G401 (cell line): ENCODE results near the gene CATSPERD. TPM values are rescaled to one million over a fixed set of nuclear protein-coding genes. Genes with fewer than 3 reads are reported as not detected.

ENCODE experiments used
- DNase-seq: peaks from one replicate; pipeline ENCODE4 v3.0.0-alpha.2; 2015; ENCODE audit warnings: low spot score
- in situ Hi-C: cut with HindIII; loops from 2 replicates; pipeline ENCODE4 v1.10.0; 2016; ENCODE audit warnings: low sequenced_read_pairs, mixed read lengths
- total RNA-seq: library from RNA; depleted of rRNA; stranded (reverse); fragments of >200 nt; shearing (Covaris generic); gene quantifications from 2 replicates; pipeline ENCODE4 v1.2.3, GENCODE V29; 2014; rRNA removed

The CATSPERD gene
- total RNA-seq, 1 experiment from 2014 or later = not detected

DNA sequence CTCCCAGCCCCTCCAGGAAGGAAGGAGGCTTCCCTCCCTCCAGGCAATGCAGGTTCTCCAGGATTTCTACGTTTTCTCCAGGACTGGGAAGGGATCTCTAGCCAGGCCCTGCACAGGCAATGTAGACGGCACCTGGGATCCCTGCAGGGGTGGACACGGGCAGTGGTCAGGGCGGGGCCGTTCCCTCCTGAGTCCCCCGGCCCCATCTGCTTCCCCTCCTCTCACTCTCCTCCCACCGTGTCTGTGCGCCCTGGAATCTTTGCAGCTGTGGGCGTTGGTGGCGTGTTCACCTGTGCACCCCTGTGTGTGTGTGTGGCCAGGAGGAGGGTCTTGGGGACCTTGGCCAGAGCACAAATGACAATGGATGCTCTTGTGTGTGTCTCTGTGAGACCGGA is 94.4 kb downstream of the CATSPERD start:
- in situ Hi-C loops = no loop called here
- no peak for DNase-seq

GRCh38 chr19:5817218-5817617 is 96.8 kb downstream of the CATSPERD start:
- in situ Hi-C loops = no loop called here
- no peak for DNase-seq

DNA sequence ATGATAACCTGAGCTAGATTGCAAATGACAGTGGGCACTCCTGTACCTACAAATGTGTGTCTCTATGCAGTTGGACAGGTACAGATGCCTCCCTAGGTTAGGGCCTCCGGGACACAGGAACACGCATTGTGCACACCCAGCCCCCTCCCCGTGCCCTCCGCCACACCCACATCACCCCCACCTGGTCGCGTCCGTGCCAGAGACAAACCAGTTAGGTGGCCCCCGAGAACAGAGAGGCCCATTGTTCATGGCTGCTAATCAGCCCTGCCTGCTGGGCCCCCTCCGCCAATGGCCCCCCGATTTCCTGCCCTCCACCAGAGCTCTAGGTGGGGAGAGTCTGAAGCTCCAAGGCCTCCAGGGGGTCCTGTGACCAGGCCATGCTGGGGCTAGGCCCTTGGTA is 98.2 kb downstream of the CATSPERD start:
- no peak for DNase-seq
- in situ Hi-C loops = no loop called here

- no peak for DNase-seq
- in situ Hi-C loops = no loop called here
These were observed 100.3 kb downstream of the CATSPERD start for GRCh38 chr19:5820785-5821184.

DNA sequence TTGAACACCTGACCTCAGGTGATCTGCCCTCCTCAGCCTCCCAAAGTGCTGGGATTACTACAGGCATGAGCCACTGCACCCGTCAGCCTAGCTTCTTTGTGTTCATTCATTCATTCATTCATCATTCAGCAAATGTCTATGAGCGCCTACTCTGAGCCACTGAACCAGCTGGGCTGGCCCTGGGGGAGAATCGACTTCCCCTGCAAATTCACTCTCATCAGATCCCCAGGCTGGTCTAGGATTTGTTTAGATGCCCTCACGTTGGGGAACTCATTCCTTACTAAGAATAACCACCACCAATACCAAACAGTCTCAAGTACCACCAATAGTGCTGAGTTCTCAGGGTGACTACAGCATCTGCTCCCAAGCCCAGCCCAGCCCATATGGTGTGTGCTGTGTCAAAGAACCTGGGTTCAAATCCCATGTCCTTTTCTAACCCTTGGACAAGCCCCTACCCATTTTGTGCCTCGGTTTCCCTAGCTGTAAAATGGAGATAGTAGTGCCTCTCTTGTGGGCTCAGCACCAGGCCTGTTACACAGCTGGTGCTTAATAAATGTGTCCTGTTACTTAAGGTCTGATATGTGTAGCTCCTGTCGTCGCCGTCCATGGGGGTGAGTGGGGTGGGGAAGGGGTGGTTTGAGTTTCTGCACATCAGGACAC is 101.2 kb downstream of the CATSPERD start:
- no peak for DNase-seq
- in situ Hi-C loops = no loop called here

GRCh38 chr19:5822181-5822844 is 101.9 kb downstream of the CATSPERD start:
- DNase-seq = no peak
- in situ Hi-C loops = no loop called here

GRCh38 chr19:5823579-5824281 is 103.3 kb downstream of the CATSPERD start:
- in situ Hi-C loops = no loop called here
- peak; percentile 12 for DNase-seq

DNA sequence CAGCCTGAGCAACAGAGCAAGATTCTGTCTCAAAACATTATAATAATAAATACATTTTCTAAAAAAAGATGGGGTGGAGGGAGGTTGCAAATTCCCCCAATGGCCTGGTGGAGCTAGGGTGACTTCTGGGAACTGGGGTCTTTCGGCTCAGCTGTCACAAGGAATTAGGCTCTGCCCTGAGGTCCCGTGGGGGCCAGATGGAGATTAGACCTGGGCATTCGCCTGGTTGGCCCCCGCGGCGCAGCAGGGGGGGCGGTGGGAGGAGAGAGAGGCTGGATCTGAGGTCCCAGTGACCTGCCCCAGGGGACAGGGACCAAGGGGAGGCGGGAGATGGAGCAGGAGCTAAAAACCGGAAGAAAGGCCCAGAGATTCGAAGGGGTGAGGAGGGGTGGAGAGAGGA is 104.3 kb downstream of the CATSPERD start:
- in situ Hi-C loops = no loop called here
- DNase-seq = no peak

GRCh38 chr19:5825178-5825577 is 104.7 kb downstream of the CATSPERD start:
- in situ Hi-C loops = no loop called here

GRCh38 chr19:5826531-5827341 is 106.3 kb downstream of the CATSPERD start:
- in situ Hi-C loops = no loop called here
- no peak for DNase-seq

More at GRCh38 chr19:5825178-5825577, 104.7 kb downstream of the CATSPERD start:
- no peak for DNase-seq

DNA sequence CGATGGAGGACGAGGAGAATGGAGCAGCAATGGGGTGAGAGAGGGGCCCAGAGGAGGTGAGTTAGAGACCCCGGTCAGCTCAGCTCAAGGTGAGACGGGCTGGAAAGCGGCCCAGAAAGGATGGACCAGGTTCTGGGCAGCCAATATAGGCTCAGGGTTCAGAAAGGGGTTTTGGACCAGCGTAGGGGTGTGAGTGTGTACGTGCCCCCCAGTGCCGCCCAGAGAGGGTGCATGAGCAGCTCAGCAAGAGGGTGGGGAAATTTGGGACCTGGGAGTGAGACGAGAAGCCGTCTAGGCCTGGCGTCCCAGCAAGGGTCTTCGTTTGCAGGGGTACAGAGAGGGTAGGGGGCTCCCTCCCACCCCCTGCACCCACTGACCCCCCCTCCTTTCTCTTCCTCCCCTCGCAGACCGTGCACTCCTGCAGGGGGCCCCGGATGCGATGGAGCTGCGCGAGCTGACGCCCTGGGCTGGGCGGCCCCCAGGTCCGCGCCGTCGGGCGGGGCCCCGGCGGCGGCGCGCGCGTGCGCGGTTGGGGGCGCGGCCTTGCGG is 107.0 kb downstream of the CATSPERD start:
- in situ Hi-C loops = no loop called here
- no peak for DNase-seq

GRCh38 chr19:5827891-5828660 is 107.6 kb downstream of the CATSPERD start:
- in situ Hi-C loops = no loop called here
- DNase-seq = peak; percentile 33

Other genes with a start within 250 kb of the CATSPERD start
- not detected in 2 replicates for gene TINCR, start 152.7 kb upstream of the CATSPERD start, total RNA-seq
- 6.0 and 13.7 TPM in 2 replicates for gene SAFB2, start 97.9 kb upstream of the CATSPERD start, total RNA-seq
- 43.8 and 65.7 TPM in 2 replicates for gene SAFB, start 97.6 kb upstream of the CATSPERD start, total RNA-seq
- gene MICOS13, start 40.1 kb upstream of the CATSPERD start, total RNA-seq = 36.5 and 74.5 TPM in 2 replicates
- gene HSD11B1L, start 39.6 kb upstream of the CATSPERD start, total RNA-seq = 15.1 and 18.8 TPM in 2 replicates
- gene RPL36, start 30.3 kb upstream of the CATSPERD start, total RNA-seq = 758 and 1,281 TPM in 2 replicates
- 240 and 246 TPM in 2 replicates for gene LONP1, start 491 bp upstream of the CATSPERD start, total RNA-seq
- 0.43 and 2.6 TPM in 2 replicates for gene PRR22, start 64.1 kb downstream of the CATSPERD start, total RNA-seq
- gene DUS3L, start 70.5 kb downstream of the CATSPERD start, total RNA-seq = 100 and 105 TPM in 2 replicates
- gene NRTN, start 84.4 kb downstream of the CATSPERD start, total RNA-seq = 8.3 and 14.0 TPM in 2 replicates
- not detected in 2 replicates for gene FUT6, start 119.1 kb downstream of the CATSPERD start, total RNA-seq
- gene FUT3, start 130.8 kb downstream of the CATSPERD start, total RNA-seq = not detected in 2 replicates
- not detected in 2 replicates for gene FUT5, start 149.9 kb downstream of the CATSPERD start, total RNA-seq
- 430 and 662 TPM in 2 replicates for gene NDUFA11, start 183.2 kb downstream of the CATSPERD start, total RNA-seq
- gene VMAC, start 184.2 kb downstream of the CATSPERD start, total RNA-seq = 2.2 and 2.6 TPM in 2 replicates
- 0.31 and 5.8 TPM in 2 replicates for gene CAPS, start 193.6 kb downstream of the CATSPERD start, total RNA-seq